Adipose tissue (tissue), 3 donors: Measurements from ENCODE around the gene UBE2G1. TPM values are rescaled to one million over a fixed set of nuclear protein-coding genes. Genes with fewer than 3 reads are reported as not detected.

ENCODE experiments used
- H3K27ac ChIP-seq: one replicate; pipeline ENCODE4 v1.5.1; 2013; ENCODE audit warnings: low read depth, low read length
- WGBS, 3 donors: extraction: QIAGEN DNeasy Blood & Tissue Kit; methylation state at CpG; one replicate each; pipeline ENCODE4 v1.1.7; 2013; 5-methylcytosine and 5-hydroxymethylcytosine counted together
- polyA plus RNA-seq, 3 donors: library from polyadenylated mRNA; stranded (reverse); fragments of 200-250 nt; gene quantifications; one replicate each; pipeline ENCODE4 v1.2.3, GENCODE V29; 2013
- donor health status: healthy with polysubstance abuse.
- donor health status: Bipolar disorder and iron deficiency.
- donor health status: healthy.

UBE2G1 gene
- polyA plus RNA-seq, 3 donors = 12.9 to 28.1 (median 13.3) TPM

DNA sequence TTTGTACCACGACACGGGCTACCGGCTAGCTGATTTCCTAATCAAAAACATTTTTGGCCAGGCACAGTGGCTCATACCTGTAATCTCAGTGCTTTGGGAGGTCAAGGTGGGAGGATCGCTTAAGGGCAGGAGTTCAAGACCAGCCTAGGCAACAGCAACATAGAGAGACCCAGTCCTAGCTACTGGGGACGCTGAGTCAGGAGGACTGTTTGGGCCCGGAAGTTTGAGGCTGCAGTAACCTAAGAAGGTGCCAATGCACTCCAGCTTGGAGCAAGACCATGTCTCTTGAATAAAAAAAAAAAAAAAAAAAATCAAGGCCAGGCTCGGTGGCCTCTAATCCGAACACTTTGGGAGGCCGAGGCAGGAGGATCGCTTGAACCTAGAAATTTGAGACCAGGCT, 49.8 kb downstream of the UBE2G1 start:
- H3K27ac ChIP-seq = no peak overlapping the region
- WGBS, 3 donors = 88 to 96% (median 93%) methylated on average over 10 of the region's 10 CpGs

DNA sequence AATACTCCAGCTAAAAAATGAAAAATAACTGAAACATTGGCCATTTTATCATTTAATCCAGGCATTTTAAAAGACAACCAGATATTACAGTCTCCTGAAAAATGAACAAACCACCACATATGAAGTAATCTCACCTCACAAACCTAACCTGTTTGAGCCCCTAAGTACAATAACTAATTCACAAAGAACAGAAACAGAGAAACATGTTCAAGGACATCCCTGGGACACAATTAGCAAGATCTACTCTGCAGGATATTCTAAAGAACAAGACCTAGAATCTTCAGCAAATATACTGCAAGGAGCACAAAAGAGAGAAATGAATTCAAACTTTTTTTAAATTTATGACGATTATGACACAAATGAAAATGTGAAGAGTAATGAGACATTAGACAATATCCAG, 51.9 kb downstream of the UBE2G1 start:
- 70 to 75% (median 75%) methylated on average over 1 of the region's 1 CpG for WGBS, 3 donors
- no peak overlapping the region for H3K27ac ChIP-seq

GRCh38 chr17:4314179-4314578, 52.3 kb downstream of the UBE2G1 start:
- no peak overlapping the region for H3K27ac ChIP-seq
- WGBS, 3 donors = 86 to 93% (median 92%) methylated on average over 3 of the region's 3 CpGs

- WGBS, 3 donors = 50 to 59% (median 56%) methylated on average over 7 of the region's 7 CpGs
- no peak overlapping the region for H3K27ac ChIP-seq
Measured at GRCh38 chr17:4313221-4314114, 53.0 kb downstream of the UBE2G1 start.

- WGBS, 3 donors = 56 to 83% (median 63%) methylated on average over 6 of the region's 6 CpGs
- H3K27ac ChIP-seq = no peak overlapping the region
Measured at GRCh38 chr17:4310354-4311060, 56.0 kb downstream of the UBE2G1 start.

GRCh38 chr17:4309897-4310296, 56.6 kb downstream of the UBE2G1 start:
- H3K27ac ChIP-seq = no peak overlapping the region
- 11 to 41% (median 33%) methylated on average over 1 of the region's 1 CpG for WGBS, 3 donors

GRCh38 chr17:4307179-4307930, 59.1 kb downstream of the UBE2G1 start:
- WGBS, 3 donors = 93 to 95% (median 94%) methylated on average over 7 of the region's 7 CpGs

GRCh38 chr17:4305224-4305623, 61.3 kb downstream of the UBE2G1 start:
- no peak overlapping the region for H3K27ac ChIP-seq
- WGBS, 3 donors = 90 to 94% (median 94%) methylated on average over 7 of the region's 7 CpGs

More at GRCh38 chr17:4307179-4307930, 59.1 kb downstream of the UBE2G1 start:
- H3K27ac ChIP-seq = no peak overlapping the region

DNA sequence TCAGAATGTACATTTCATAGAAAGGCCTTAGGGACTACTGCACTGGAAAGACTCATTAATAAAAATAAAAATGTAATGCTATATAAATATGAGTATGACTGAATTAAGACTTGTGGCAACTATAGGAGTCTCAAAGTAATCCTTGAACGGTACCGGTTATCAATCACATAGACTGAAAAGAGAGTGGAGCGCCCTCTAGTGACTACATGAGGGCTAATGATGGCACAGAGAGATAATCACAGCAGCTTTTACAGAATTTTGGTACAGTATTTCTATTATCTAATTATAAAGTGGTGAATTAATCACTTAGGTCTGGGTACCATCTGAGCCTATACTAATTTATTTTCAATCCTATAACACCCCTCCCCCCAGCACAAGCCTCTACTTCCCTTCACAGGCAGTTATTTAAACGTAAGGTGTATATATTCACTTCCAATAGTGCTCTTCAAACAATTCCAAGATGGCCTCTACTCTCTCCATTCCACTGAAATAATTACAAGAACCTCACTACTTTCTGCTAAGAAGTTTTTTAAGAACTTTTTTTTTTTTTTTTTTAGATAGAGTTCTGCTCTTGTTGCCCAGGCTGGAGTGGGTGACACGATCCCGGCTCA, 62.0 kb downstream of the UBE2G1 start:
- 47 to 51% (median 49%) methylated on average over 6 of the region's 6 CpGs for WGBS, 3 donors
- H3K27ac ChIP-seq = no peak overlapping the region

- 84 to 89% (median 88%) methylated on average over 5 of the region's 5 CpGs for WGBS, 3 donors
- no peak overlapping the region for H3K27ac ChIP-seq
Measured at GRCh38 chr17:4301066-4301465, 65.4 kb downstream of the UBE2G1 start.

DNA sequence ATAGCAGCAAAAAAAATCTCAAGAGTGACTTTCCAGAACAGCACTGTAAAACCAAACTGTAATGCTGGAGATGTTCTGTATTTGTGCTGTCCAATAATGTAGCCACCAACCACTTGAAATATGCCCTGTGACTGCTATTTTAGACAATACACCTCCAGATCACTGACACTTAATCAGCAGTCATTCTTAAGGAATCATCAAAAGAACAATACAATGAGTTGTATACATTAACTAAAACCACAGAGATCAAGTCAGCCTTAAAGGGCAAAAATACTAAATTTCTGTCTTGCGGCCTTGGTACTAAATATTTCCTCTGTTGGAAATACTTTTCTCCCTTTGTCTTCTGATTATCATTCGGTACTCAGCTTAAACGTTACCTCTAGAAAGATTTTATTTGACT, 69.1 kb downstream of the UBE2G1 start:
- WGBS, 3 donors = 80 to 89% (median 84%) methylated on average over 3 of the region's 3 CpGs
- no peak overlapping the region for H3K27ac ChIP-seq

GRCh38 chr17:4295686-4296085, 70.8 kb downstream of the UBE2G1 start:
- no peak overlapping the region for H3K27ac ChIP-seq
- 66 to 78% (median 69%) methylated on average over 4 of the region's 4 CpGs for WGBS, 3 donors

- H3K27ac ChIP-seq = no peak overlapping the region
- WGBS, 3 donors = 94 to 100% (median 100%) methylated on average over 1 of the region's 1 CpG
Measured at GRCh38 chr17:4293572-4293971, 72.9 kb downstream of the UBE2G1 start.

DNA sequence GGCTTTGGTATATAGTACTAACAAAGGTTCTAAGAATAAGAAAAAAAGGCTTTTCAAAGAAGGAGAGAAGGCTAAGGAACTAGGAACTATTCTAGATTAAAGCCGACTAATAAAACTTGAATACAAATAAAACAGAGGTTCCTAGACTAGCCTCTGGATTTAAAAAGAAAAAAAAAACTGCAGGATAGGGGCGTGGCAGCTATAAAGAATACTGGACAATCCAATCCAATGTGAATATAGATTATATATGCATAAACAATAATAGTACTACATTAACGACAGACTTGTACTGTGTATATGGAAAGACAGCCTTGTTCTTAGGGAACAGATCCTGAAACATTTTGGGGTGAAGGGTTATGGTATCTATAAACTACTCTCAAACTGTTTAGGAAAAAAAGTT, 78.8 kb downstream of the UBE2G1 start:
- WGBS, 3 donors = 93 to 97% (median 95%) methylated on average over 3 of the region's 3 CpGs

GRCh38 chr17:4276514-4276913, 90.0 kb downstream of the UBE2G1 start:
- H3K27ac ChIP-seq = no peak overlapping the region
- WGBS, 3 donors = 85 to 96% (median 86%) methylated on average over 5 of the region's 5 CpGs

More for the DNA sequence above, 78.8 kb downstream of the UBE2G1 start:
- no peak overlapping the region for H3K27ac ChIP-seq

DNA sequence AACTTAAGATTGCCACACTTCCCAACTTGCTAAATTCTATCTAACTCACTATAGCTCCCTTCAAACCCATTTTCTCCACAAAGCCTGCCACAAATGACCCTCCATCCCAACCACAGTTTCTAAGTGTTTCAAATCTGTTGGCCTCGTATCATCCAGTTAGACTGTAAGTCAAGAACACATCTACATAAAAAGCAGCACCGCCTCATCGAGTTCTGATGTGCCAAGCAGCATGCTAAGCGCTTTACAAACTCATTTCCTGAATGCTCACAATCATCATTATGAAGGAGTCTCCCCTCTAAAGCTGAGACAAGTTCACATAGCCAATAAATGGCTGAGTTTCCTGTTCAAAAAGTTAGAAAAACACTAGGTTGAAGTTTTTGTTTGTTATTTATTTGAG, 93.5 kb downstream of the UBE2G1 start:
- H3K27ac ChIP-seq = no peak overlapping the region
- WGBS, 3 donors = 62 to 96% (median 69%) methylated on average over 4 of the region's 4 CpGs

DNA sequence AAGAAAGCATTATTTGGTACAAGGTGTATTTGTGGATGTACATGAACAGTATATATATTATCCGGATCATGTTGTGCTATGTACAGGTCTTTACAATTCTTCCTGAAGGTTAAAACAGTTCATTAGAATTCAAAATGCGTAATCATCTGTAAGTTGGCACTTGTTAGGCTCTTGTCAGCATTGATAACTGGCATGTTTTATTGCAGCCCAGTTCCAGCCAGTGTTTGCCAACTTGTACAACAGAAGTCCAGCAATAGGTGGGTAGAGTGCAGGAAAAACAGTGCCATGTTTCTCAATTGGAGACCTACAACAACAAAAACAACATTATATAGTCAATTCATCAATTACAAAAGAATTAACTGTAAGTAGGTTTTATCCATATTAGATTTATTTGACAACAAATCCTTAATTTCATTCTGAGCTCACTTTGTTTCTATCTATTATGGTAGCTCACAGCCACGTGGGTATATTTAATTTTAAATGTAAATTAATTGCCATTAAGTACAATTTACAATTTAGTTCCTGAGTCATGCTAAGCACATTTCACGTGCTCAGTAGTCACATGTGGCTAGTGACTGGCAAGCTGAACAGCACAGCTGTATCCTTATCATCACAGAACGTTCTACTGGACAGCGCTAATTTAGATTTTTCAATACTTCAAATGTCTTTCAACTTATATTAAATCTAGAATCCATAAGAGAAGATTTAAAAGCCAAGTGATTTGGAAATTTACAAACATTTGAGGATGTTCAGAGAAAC, 94.1 kb downstream of the UBE2G1 start:
- 56 to 84% (median 81%) methylated on average over 6 of the region's 6 CpGs for WGBS, 3 donors
- H3K27ac ChIP-seq = no peak overlapping the region

GRCh38 chr17:4270736-4271135, 95.7 kb downstream of the UBE2G1 start:
- 54 to 67% (median 63%) methylated on average over 3 of the region's 3 CpGs for WGBS, 3 donors

More at GRCh38 chr17:4270736-4271135, 95.7 kb downstream of the UBE2G1 start:
- H3K27ac ChIP-seq = no peak overlapping the region
